ENCODE results near the gene NOSTRIN. TPM values are rescaled to one million over a fixed set of nuclear protein-coding genes. Genes with fewer than 3 reads are reported as not detected.

Gene NOSTRIN
- polyA plus RNA-seq, 3 donors: not detected

GRCh38 chr2:168819829-168820489 lies 17.5 kb downstream of the NOSTRIN start:
- no peak overlapping the region for H3K4me3 ChIP-seq (replicated peaks in 1 of 3; ENCODE audit: low read depth in 2 of 3, low read length in 3 of 3)
- H3K9me3 ChIP-seq (replicated peaks in 1 of 2; ENCODE audit: control insufficient read depth in 1 of 2, insufficient read depth in 1 of 2, low read length in 2 of 2): no peaks in the 10 kb centered on the region
- TF ChIP-seq CTCF (IDR thresholded peaks at IDR 0.05): no peak
- H3K27ac Mint-ChIP-seq: no peak overlapping the region
- no peak overlapping the region for H3K27ac ChIP-seq (ENCODE audit: low read depth in 1 of 2, low read length in 2 of 2)
- H3K36me3 Mint-ChIP-seq: no peaks in the 10 kb centered on the region
- H3K4me1 Mint-ChIP-seq: no peaks in the 10 kb centered on the region
- H3K79me2 ChIP-seq (ENCODE audit: insufficient read depth, low read length): no peaks in the 10 kb centered on the region
- H3K9me3 Mint-ChIP-seq: peaks cover 0 to 2% (median 0%) of the 10 kb centered on the region in 7 donors
- H3K36me3 ChIP-seq (replicated peaks in 1 of 2; ENCODE audit: control insufficient read depth in 1 of 2, insufficient read depth in 2 of 2, low read length in 2 of 2): no peaks in the 10 kb centered on the region
- H4K20me1 ChIP-seq (ENCODE audit: insufficient read depth, low read length): no peaks in the 10 kb centered on the region
- H3K4me1 ChIP-seq (ENCODE audit: control insufficient read depth in 1 of 2, insufficient read depth in 2 of 2, low read length in 2 of 2): no peaks in the 10 kb centered on the region
- 81% methylated on average over 2 of the region's 6 CpGs for WGBS (ENCODE audit: insufficient coverage)
- no peak overlapping the region for H3K4me2 ChIP-seq (replicated peaks; ENCODE audit: extremely low read depth, low read length, poor library complexity, severe bottlenecking)
- intact Hi-C loops (cut with micrococcal nuclease): no loop called here
- H3K4me3 Mint-ChIP-seq: no peak overlapping the region
- no peaks in the 10 kb centered on the region for H3K27me3 ChIP-seq (ENCODE audit: control insufficient read depth in 2 of 2, insufficient read depth in 2 of 2, low read length in 2 of 2)
- no peak overlapping the region for H3K9ac ChIP-seq (ENCODE audit: insufficient read depth, low read length, poor library complexity, severe bottlenecking)
- H2AFZ ChIP-seq (ENCODE audit: insufficient read depth, low read depth, low read length, poor library complexity, severe bottlenecking): no peak overlapping the region
- H3K27me3 Mint-ChIP-seq (ENCODE audit: low read depth in 3 of 3): no peaks in the 10 kb centered on the region
- DNase-seq: no peak

- Histone ChIP-seq H3K9ac (ENCODE audit: insufficient read depth, low read length, poor library complexity, severe bottlenecking) (no peak overlapping the region), H3K4me2 (replicated peaks; ENCODE audit: extremely low read depth, low read length, poor library complexity, severe bottlenecking) (no peak overlapping the region), H3K9me3 (replicated peaks in 1 of 2; ENCODE audit: control insufficient read depth in 1 of 2, insufficient read depth in 1 of 2, low read length in 2 of 2) (no peaks in the 10 kb centered on the region), H3K4me1 (ENCODE audit: control insufficient read depth in 1 of 2, insufficient read depth in 2 of 2, low read length in 2 of 2) (no peaks in the 10 kb centered on the region), H3K4me3 (replicated peaks in 1 of 3; ENCODE audit: low read depth in 2 of 3, low read length in 3 of 3) (no peak overlapping the region), H4K20me1 (ENCODE audit: insufficient read depth, low read length) (no peaks in the 10 kb centered on the region), H3K36me3 (replicated peaks in 1 of 2; ENCODE audit: control insufficient read depth in 1 of 2, insufficient read depth in 2 of 2, low read length in 2 of 2) (no peaks in the 10 kb centered on the region), H3K27ac (ENCODE audit: low read depth in 1 of 2, low read length in 2 of 2) (no peak overlapping the region), H3K27me3 (ENCODE audit: control insufficient read depth in 2 of 2, insufficient read depth in 2 of 2, low read length in 2 of 2) (no peaks in the 10 kb centered on the region), H3K79me2 (ENCODE audit: insufficient read depth, low read length) (no peaks in the 10 kb centered on the region), H2AFZ (ENCODE audit: insufficient read depth, low read depth, low read length, poor library complexity, severe bottlenecking) (no peak overlapping the region)
- TF ChIP-seq CTCF (IDR thresholded peaks at IDR 0.05): no peak
- no peak for DNase-seq
- no peaks in the 10 kb centered on the region for H3K36me3 Mint-ChIP-seq
- H3K4me1 Mint-ChIP-seq: no peaks in the 10 kb centered on the region
- whole genome bisulfite sequencing (ENCODE audit: insufficient coverage): 96% methylated on average over 7 of the region's 8 CpGs
- no peak overlapping the region for H3K27ac Mint-ChIP-seq
- H3K27me3 Mint-ChIP-seq (ENCODE audit: low read depth in 3 of 3): peaks cover 0 to 2% (median 0%) of the 10 kb centered on the region in 3 donors
- H3K9me3 Mint-ChIP-seq: peaks cover 0 to 2% (median 0%) of the 10 kb centered on the region in 7 donors
- no peak overlapping the region for H3K4me3 Mint-ChIP-seq
- intact Hi-C loops (cut with micrococcal nuclease): no loop called here
These were observed 19.1 kb downstream of the NOSTRIN start for GRCh38 chr2:168821577-168821976.
